Peyer's patch (tissue), 4 donors: ENCODE data around the gene LAPTM5.

ENCODE experiments used
- CTCF ChIP-seq, 6 experiments: fragments of 450-650 bp in 4 of 6; fragments of 200-600 bp in 2 of 6; sonication (generic) in 1 of 6; IDR thresholded peaks; one replicate each; pipeline ENCODE4 v1.5.1; 2017 to 2019; ENCODE audit warnings: antibody characterized with exemption in 6 of 6, mild to moderate bottlenecking in 3 of 6, moderate library complexity in 1 of 6
- POLR2A ChIP-seq, 2 donors: fragments of 450-650 bp; IDR thresholded peaks; one replicate each; pipeline ENCODE4 v1.5.1; 2017; ENCODE audit warnings: antibody characterized with exemption in 2 of 2, mild to moderate bottlenecking in 2 of 2, moderate library complexity in 2 of 2

GRCh38 chr1:30731806-30732276 lies 25.7 kb downstream of the LAPTM5 start:
- TF ChIP-seq POLR2A (IDR thresholded peaks at IDR 0.05) (no peak), CTCF (IDR thresholded peaks at IDR 0.05) (no peak)
